Neuronal stem cell (in vitro differentiated cells): ENCODE results near the gene RREB1.

ENCODE experiments used
- DNase-seq: peaks from one replicate; pipeline ENCODE4 v3.0.0-alpha.2; 2013; ENCODE audit warnings: low spot score
- H2AFZ ChIP-seq: one replicate; pipeline ENCODE4 v1.6.1; 2013; ENCODE audit warnings: mild to moderate bottlenecking, low read length, inconsistent platforms
- H2AK5ac ChIP-seq: 2 replicates; pipeline ENCODE4 v1.6.1; 2013; ENCODE audit warnings: low read depth, mild to moderate bottlenecking, inconsistent platforms, low read length, moderate library complexity, mixed read lengths
- H2BK120ac ChIP-seq: 2 replicates; pipeline ENCODE4 v1.6.1; 2013; ENCODE audit warnings: low read depth, mild to moderate bottlenecking, inconsistent platforms, low read length, moderate library complexity, mixed read lengths
- H2BK12ac ChIP-seq: one replicate; pipeline ENCODE4 v1.6.1; 2013; ENCODE audit warnings: low read length, inconsistent platforms
- H2BK15ac ChIP-seq: 2 replicates; pipeline ENCODE4 v1.6.1; 2013; ENCODE audit warnings: mild to moderate bottlenecking, low read length, inconsistent platforms, mixed read lengths
- H2BK5ac ChIP-seq: one replicate; pipeline ENCODE4 v1.6.1; 2013; ENCODE audit warnings: inconsistent platforms, mild to moderate bottlenecking, low read length, moderate library complexity
- H3K14ac ChIP-seq: one replicate; pipeline ENCODE4 v1.6.1; 2013; ENCODE audit warnings: low read length, inconsistent platforms
- H3K18ac ChIP-seq: 2 replicates; pipeline ENCODE4 v1.6.1; 2013; ENCODE audit warnings: low read length, inconsistent platforms
- H3K23ac ChIP-seq: 2 replicates; pipeline ENCODE4 v1.6.1; 2013; ENCODE audit warnings: low read depth, mild to moderate bottlenecking, mixed read lengths, low read length, inconsistent platforms; ENCODE audit not compliant: poor library complexity
- H3K27ac ChIP-seq: replicated peaks from 3 replicates; pipeline ENCODE4 v1.5.1; 2013; ENCODE audit warnings: low read length, inconsistent platforms
- H3K27me3 ChIP-seq, 3 experiments: 2 replicates each; pipeline ENCODE4 v1.6.1; 2013; ENCODE audit warnings: low read length in 3 of 3, mild to moderate bottlenecking in 2 of 3, inconsistent platforms in 1 of 3, low read depth in 1 of 3, mixed read lengths in 1 of 3, moderate library complexity in 1 of 3; ENCODE audit not compliant: control insufficient read depth in 3 of 3, insufficient read depth in 3 of 3
- H3K36me3 ChIP-seq, 2 donors: replicated peaks in 1 of 2; 2 replicates each; pipeline ENCODE4 v1.6.1; 2013; ENCODE audit warnings: low read length in 2 of 2; ENCODE audit not compliant: control insufficient read depth in 2 of 2, insufficient read depth in 2 of 2
- H3K4ac ChIP-seq: 2 replicates; pipeline ENCODE4 v1.6.1; 2013; ENCODE audit warnings: inconsistent platforms, mild to moderate bottlenecking, low read length, moderate library complexity
- H3K4me1 ChIP-seq, 2 donors: 1 replicate in 1 of 2; 2 replicates in 1 of 2; pipeline ENCODE4 v1.6.1; 2013; ENCODE audit warnings: low read length in 2 of 2, low read depth in 1 of 2; ENCODE audit not compliant: control insufficient read depth in 2 of 2, insufficient read depth in 1 of 2
- H3K4me2 ChIP-seq: one replicate; pipeline ENCODE4 v1.6.1; 2013; ENCODE audit warnings: mild to moderate bottlenecking, low read length, inconsistent platforms; ENCODE audit not compliant: insufficient read depth, poor library complexity, severe bottlenecking
- H3K4me3 ChIP-seq, 2 donors: 2 replicates each; pipeline ENCODE4 v1.5.1; 2013; ENCODE audit warnings: low read length in 2 of 2, mild to moderate bottlenecking in 2 of 2, inconsistent platforms in 1 of 2, moderate library complexity in 1 of 2
- H3K79me1 ChIP-seq: one replicate; pipeline ENCODE4 v1.6.1; 2013; ENCODE audit warnings: low read depth, mild to moderate bottlenecking, inconsistent platforms, low read length, moderate library complexity
- H3K9ac ChIP-seq: one replicate; pipeline ENCODE4 v1.6.1; 2013; ENCODE audit warnings: mild to moderate bottlenecking, low read depth, low read length, inconsistent platforms; ENCODE audit not compliant: poor library complexity
- H3K9me3 ChIP-seq, 2 donors: replicated peaks in 1 of 2; 2 replicates each; pipeline versions ENCODE3 to v1.6.1; 2013; ENCODE audit warnings: low read length in 2 of 2, mild to moderate bottlenecking in 2 of 2, inconsistent platforms in 1 of 2, low read depth in 1 of 2, mixed read lengths in 1 of 2, moderate library complexity in 1 of 2; ENCODE audit not compliant: control insufficient read depth in 2 of 2, insufficient read depth in 1 of 2
- H4K8ac ChIP-seq: one replicate; pipeline ENCODE4 v1.6.1; 2013; ENCODE audit warnings: low read depth, mild to moderate bottlenecking, inconsistent platforms, low read length, moderate library complexity
- H4K91ac ChIP-seq: one replicate; pipeline ENCODE4 v1.6.1; 2013; ENCODE audit warnings: low read length, low read depth, mild to moderate bottlenecking, inconsistent platforms; ENCODE audit not compliant: poor library complexity
- WGBS, 2 donors: extraction: QIAGEN DNeasy Blood & Tissue Kit; methylation state at CpG; one replicate each; pipeline ENCODE4 v1.1.7; 2013; ENCODE audit warnings: missing lambda C conversion rate in 2 of 2, mixed read lengths in 1 of 2; ENCODE audit not compliant: insufficient read length in 2 of 2, insufficient replicate concordance in 1 of 2; ENCODE audit errors: extremely low coverage in 2 of 2; 5-methylcytosine and 5-hydroxymethylcytosine counted together

RREB1 gene

DNA sequence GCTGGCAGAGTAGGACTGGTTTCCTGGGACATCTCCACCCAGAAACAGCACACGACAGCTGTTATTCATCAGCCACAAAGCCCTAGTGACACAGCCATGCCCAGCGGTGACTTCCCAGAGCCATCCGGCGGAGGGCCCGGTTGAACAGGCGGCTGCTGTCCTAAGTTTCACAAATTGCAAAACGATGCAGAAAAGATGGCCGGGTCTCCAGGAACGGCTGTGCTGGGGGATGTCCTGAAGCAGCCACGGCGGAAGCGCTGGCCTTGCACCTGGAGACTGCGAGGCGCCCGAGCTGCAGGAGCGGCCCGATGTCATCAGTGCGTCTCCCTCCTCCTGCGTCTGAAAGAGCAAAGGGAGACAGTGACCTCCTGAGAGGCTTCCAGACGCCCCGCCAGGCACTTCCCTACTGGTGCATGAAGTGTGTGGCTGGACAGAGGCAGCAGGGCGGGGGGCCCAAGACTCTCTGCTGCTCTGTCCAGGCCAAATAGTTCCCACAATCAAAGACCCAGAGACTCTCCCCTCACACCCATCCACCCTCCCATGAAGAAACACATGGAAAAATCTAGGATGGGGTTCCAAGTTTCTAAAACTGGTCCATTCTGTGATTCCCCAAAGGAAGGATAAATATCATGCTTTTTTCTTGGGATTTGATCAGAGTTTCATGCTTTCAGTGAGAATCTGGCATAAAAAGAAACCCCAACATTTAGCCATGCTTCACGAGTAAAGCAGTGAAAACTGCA lies 161.2 kb downstream of the RREB1 start:
- no peak overlapping the region for H3K4ac ChIP-seq
- no peak overlapping the region for H3K27ac ChIP-seq

GRCh38 chr6:7269816-7270215 lies 162.1 kb downstream of the RREB1 start:
- H3K4me1 ChIP-seq, result peaks cover 0 to 2% of the 10 kb centered on the region in 2 donors
- no peak overlapping the region for H4K8ac ChIP-seq
- H3K4me2 ChIP-seq, result no peak overlapping the region
- H3K14ac ChIP-seq, result no peak overlapping the region
- H2AFZ ChIP-seq, result no peak overlapping the region
- WGBS, 2 donors, result no CpG with 5 or more reads among the region's 5 CpGs
- no peak overlapping the region for H3K23ac ChIP-seq
- H2BK120ac ChIP-seq, result no peak overlapping the region
- peaks cover 0 to 4% of the 10 kb centered on the region in 2 donors for H3K9me3 ChIP-seq
- H3K18ac ChIP-seq, result no peak overlapping the region
- H3K79me1 ChIP-seq, result no peaks in the 10 kb centered on the region
- no peak overlapping the region for H2BK12ac ChIP-seq
- H2BK15ac ChIP-seq, result no peak overlapping the region
- H3K4ac ChIP-seq, result no peak overlapping the region
- no peaks in the 10 kb centered on the region for H3K27me3 ChIP-seq
- no peak overlapping the region for H3K27ac ChIP-seq
- no peak overlapping the region for H3K9ac ChIP-seq
- no peak overlapping the region for H2AK5ac ChIP-seq
- no peak overlapping the region for H3K4me3 ChIP-seq
- no peak overlapping the region for H2BK5ac ChIP-seq
- no peak for DNase-seq
- H3K36me3 ChIP-seq, result no peaks in the 10 kb centered on the region
- H4K91ac ChIP-seq, result no peak overlapping the region

More for the DNA sequence above, 161.2 kb downstream of the RREB1 start:
- Histone ChIP-seq H4K91ac (no peak overlapping the region), H3K36me3 (no peaks in the 10 kb centered on the region), H3K4me1 (peaks cover 0 to 2% of the 10 kb centered on the region in 2 donors), H3K18ac (peak overlapping the region; percentile 57), H2BK5ac (no peak overlapping the region), H2AK5ac (peak overlapping the region; percentile 63), H3K4me3 (no peak overlapping the region), H2BK120ac (no peak overlapping the region), H2AFZ (no peak overlapping the region), H3K14ac (peak overlapping the region; percentile 4), H3K23ac (peak overlapping the region; percentile 75), H4K8ac (peak overlapping the region; percentile 86), H3K27me3 (no peaks in the 10 kb centered on the region), H3K79me1 (no peaks in the 10 kb centered on the region), H2BK15ac (no peak overlapping the region), H3K9me3 (peaks cover 0 to 4% of the 10 kb centered on the region in 2 donors), H3K4me2 (no peak overlapping the region), H2BK12ac (peak overlapping the region; percentile 6), H3K9ac (no peak overlapping the region)
- no peak for DNase-seq
- no CpG with 5 or more reads among the region's 23 CpGs for WGBS, 2 donors

DNA sequence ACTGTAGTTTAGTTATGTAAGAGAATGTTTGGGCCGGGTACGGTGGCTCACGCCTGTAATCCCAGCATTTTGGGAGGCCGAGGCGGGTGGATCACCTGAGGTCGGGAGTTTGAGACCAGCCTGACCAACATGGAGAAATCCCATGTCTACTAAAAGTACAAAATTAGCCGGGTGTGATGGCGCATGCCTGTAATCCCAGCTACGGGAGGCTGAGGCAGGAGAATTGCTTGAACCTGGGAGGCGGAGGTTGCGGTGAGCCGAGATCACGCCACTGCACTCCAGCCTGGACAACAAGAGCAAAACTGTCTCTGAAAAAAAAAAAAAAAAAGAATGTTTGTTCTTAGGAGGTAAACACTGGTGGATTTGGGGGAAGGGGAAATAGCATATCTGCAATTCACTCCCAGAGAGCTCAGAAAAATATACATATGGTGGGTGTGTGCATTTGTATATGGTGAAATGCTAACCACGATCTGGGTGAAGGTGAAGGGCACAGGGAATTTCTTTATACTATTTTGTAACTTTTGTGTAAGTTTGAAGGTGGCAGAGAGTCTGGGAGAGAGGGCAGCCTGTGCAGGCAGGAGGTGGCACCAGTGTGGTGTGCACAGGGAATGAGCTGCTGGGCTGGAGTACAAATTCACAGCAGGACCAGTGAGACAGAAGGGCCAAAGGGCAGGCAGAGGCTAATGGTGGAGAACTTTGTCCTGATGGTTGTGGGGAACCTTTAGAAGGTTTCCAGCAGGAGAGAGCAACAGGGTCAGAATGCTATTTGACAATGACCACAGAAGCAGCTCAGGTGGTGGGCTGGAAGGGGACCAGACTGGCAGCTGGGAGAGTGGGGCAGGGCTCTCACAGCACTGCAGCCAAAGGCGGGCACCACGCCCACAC lies 162.8 kb downstream of the RREB1 start:
- Histone ChIP-seq H2BK5ac (peak overlapping the region; percentile 13), H3K79me1 (no peaks in the 10 kb centered on the region), H3K27me3 (no peaks in the 10 kb centered on the region), H2BK15ac (no peak overlapping the region), H2BK120ac (no peak overlapping the region), H3K23ac (peak overlapping the region; percentile 65), H3K4me2 (no peak overlapping the region), H2BK12ac (peak overlapping the region; percentile 73), H4K91ac (no peak overlapping the region), H4K8ac (no peak overlapping the region), H3K18ac (no peak overlapping the region), H3K14ac (no peak overlapping the region), H2AFZ (no peak overlapping the region), H3K27ac (no peak overlapping the region), H3K4ac (no peak overlapping the region), H3K9ac (no peak overlapping the region), H3K4me3 (no peak overlapping the region), H2AK5ac (no peak overlapping the region), H3K4me1 (peaks cover 0 to 2% of the 10 kb centered on the region in 2 donors), H3K36me3 (no peaks in the 10 kb centered on the region), H3K9me3 (peaks cover 0 to 4% of the 10 kb centered on the region in 2 donors)
- no CpG with 5 or more reads among the region's 16 CpGs for WGBS, 2 donors
- DNase-seq, result no peak

- Histone ChIP-seq H3K36me3 (no peaks in the 10 kb centered on the region), H3K4ac (no peak overlapping the region), H3K9ac (no peak overlapping the region), H2BK120ac (no peak overlapping the region), H3K9me3 (peaks cover 0 to 2% of the 10 kb centered on the region in 2 donors), H3K4me2 (no peak overlapping the region), H3K4me3 (no peak overlapping the region), H3K23ac (no peak overlapping the region), H2AFZ (no peak overlapping the region), H3K4me1 (peaks cover 0 to 2% of the 10 kb centered on the region in 2 donors), H3K27me3 (no peaks in the 10 kb centered on the region), H4K8ac (no peak overlapping the region), H2BK5ac (peak overlapping the region; percentile 13), H3K27ac (no peak overlapping the region), H4K91ac (no peak overlapping the region), H2BK12ac (no peak overlapping the region), H3K79me1 (no peaks in the 10 kb centered on the region), H3K14ac (no peak overlapping the region), H2AK5ac (no peak overlapping the region), H2BK15ac (no peak overlapping the region), H3K18ac (no peak overlapping the region)
- DNase-seq, result no peak
- whole genome bisulfite sequencing, 2 donors, result no CpG with 5 or more reads among the region's 11 CpGs
Measured at GRCh38 chr6:7271205-7271534, 163.4 kb downstream of the RREB1 start.
